Activated naive CD8-positive, alpha-beta T cell treated with anti-CD3 and anti-CD28 coated beads for 36 hours (primary cell): Measurements from ENCODE around the gene SVOPL. TPM values are rescaled to one million over a fixed set of nuclear protein-coding genes. Genes with fewer than 3 reads are reported as not detected.
A peak's percentile ranks its signal among the peaks of the same experiment; 100 is the strongest.
"Not testable (repeated sequence)": the region's sequence is repeated elsewhere in the genome, so short reads cannot be mapped to it uniquely, and the experiment has no call there.

Experiments used
- DNase-seq: peaks from one replicate; pipeline ENCODE4 v3.0.0; 2021
- H3K27ac Mint-ChIP-seq: one replicate; pipeline ENCODE4 v1.8.0; 2022; ENCODE audit warnings: mild to moderate bottlenecking, moderate library complexity, mixed read lengths
- H3K27me3 Mint-ChIP-seq: one replicate; pipeline ENCODE4 v1.8.0; 2022; ENCODE audit warnings: mild to moderate bottlenecking, mixed read lengths
- H3K36me3 Mint-ChIP-seq: one replicate; pipeline ENCODE4 v1.8.0; 2021; ENCODE audit warnings: mild to moderate bottlenecking, mixed read lengths
- H3K4me1 Mint-ChIP-seq: one replicate; pipeline ENCODE4 v1.8.0; 2021; ENCODE audit warnings: mixed read lengths
- H3K4me3 Mint-ChIP-seq: one replicate; pipeline ENCODE4 v1.8.0; 2022; ENCODE audit warnings: mild to moderate bottlenecking, moderate library complexity, mixed read lengths
- H3K9me3 Mint-ChIP-seq: one replicate; pipeline ENCODE4 v1.8.0; 2022; ENCODE audit warnings: mixed read lengths
- total RNA-seq, 2 experiments: library from RNA; stranded (reverse); gene quantifications; one replicate each; pipeline ENCODE4 v1.2.3, GENCODE V29; 2021

Gene SVOPL
- total RNA-seq, 2 experiments from 2014 or later = 0.70 TPM

GRCh38 chr7:138720286-138720685 lies 19.1 kb upstream of the SVOPL start:
- peaks cover 6% of the 10 kb centered on the region for H3K4me1 Mint-ChIP-seq
- no peaks in the 10 kb centered on the region for H3K27me3 Mint-ChIP-seq
- no peaks in the 10 kb centered on the region for H3K9me3 Mint-ChIP-seq
- DNase-seq = no peak
- H3K36me3 Mint-ChIP-seq = no peaks in the 10 kb centered on the region
- no peak overlapping the region for H3K4me3 Mint-ChIP-seq
- H3K27ac Mint-ChIP-seq = no peak overlapping the region

- Mint-ChIP-seq H3K9me3 (no peaks in the 10 kb centered on the region), H3K4me1 (peaks cover 10% of the 10 kb centered on the region), H3K36me3 (no peaks in the 10 kb centered on the region), H3K27me3 (no peaks in the 10 kb centered on the region), H3K27ac (no peak overlapping the region), H3K4me3 (peak overlapping the region; percentile 33)
- DNase-seq = no peak
Measured at GRCh38 chr7:138716889-138717288, 15.7 kb upstream of the SVOPL start.

- H3K27ac Mint-ChIP-seq = no peak overlapping the region
- DNase-seq = no peak
- H3K9me3 Mint-ChIP-seq = no peaks in the 10 kb centered on the region
- peaks cover 10% of the 10 kb centered on the region for H3K4me1 Mint-ChIP-seq
- H3K36me3 Mint-ChIP-seq = no peaks in the 10 kb centered on the region
- H3K27me3 Mint-ChIP-seq = no peaks in the 10 kb centered on the region
- H3K4me3 Mint-ChIP-seq = no peak overlapping the region
Measured at GRCh38 chr7:138713191-138713590, 12.0 kb upstream of the SVOPL start.

GRCh38 chr7:138712652-138713051 lies 11.5 kb upstream of the SVOPL start:
- Mint-ChIP-seq H3K27me3 (no peaks in the 10 kb centered on the region), H3K4me1 (peaks cover 5% of the 10 kb centered on the region), H3K27ac (no peak overlapping the region), H3K4me3 (no peak overlapping the region), H3K9me3 (no peaks in the 10 kb centered on the region), H3K36me3 (no peaks in the 10 kb centered on the region)
- no peak for DNase-seq

- no peaks in the 10 kb centered on the region for H3K36me3 Mint-ChIP-seq
- H3K27me3 Mint-ChIP-seq = no peaks in the 10 kb centered on the region
- H3K4me1 Mint-ChIP-seq = peaks cover 4% of the 10 kb centered on the region
- H3K4me3 Mint-ChIP-seq = no peak overlapping the region
- no peak for DNase-seq
- H3K27ac Mint-ChIP-seq = no peak overlapping the region
- H3K9me3 Mint-ChIP-seq = no peaks in the 10 kb centered on the region
Measured at GRCh38 chr7:138710536-138711385, 9.6 kb upstream of the SVOPL start.

GRCh38 chr7:138705167-138705566 lies 4.0 kb upstream of the SVOPL start:
- Mint-ChIP-seq H3K4me1 (no peaks in the 10 kb centered on the region), H3K36me3 (no peaks in the 10 kb centered on the region), H3K27ac (no peak overlapping the region), H3K4me3 (no peak overlapping the region), H3K9me3 (no peaks in the 10 kb centered on the region), H3K27me3 (no peaks in the 10 kb centered on the region)
- DNase-seq = no peak

- Mint-ChIP-seq H3K27me3 (no peaks in the 10 kb centered on the region), H3K4me1 (no peaks in the 10 kb centered on the region), H3K27ac (no peak overlapping the region), H3K9me3 (no peaks in the 10 kb centered on the region), H3K36me3 (no peaks in the 10 kb centered on the region), H3K4me3 (no peak overlapping the region)
- no peak for DNase-seq
Measured at GRCh38 chr7:138701537-138701923, 368 bp upstream of the SVOPL start.

- H3K9me3 Mint-ChIP-seq = no peaks in the 10 kb centered on the region
- no peaks in the 10 kb centered on the region for H3K4me1 Mint-ChIP-seq
- H3K27ac Mint-ChIP-seq = no peak overlapping the region
- H3K4me3 Mint-ChIP-seq = no peak overlapping the region
- DNase-seq = no peak
- H3K27me3 Mint-ChIP-seq = no peaks in the 10 kb centered on the region
- H3K36me3 Mint-ChIP-seq = no peaks in the 10 kb centered on the region
Measured at GRCh38 chr7:138699661-138700060, 1.5 kb downstream of the SVOPL start.

- no peaks in the 10 kb centered on the region for H3K27me3 Mint-ChIP-seq
- no peaks in the 10 kb centered on the region for H3K36me3 Mint-ChIP-seq
- no peak overlapping the region for H3K4me3 Mint-ChIP-seq
- H3K4me1 Mint-ChIP-seq = no peaks in the 10 kb centered on the region
- no peak for DNase-seq
- H3K9me3 Mint-ChIP-seq = no peaks in the 10 kb centered on the region
- H3K27ac Mint-ChIP-seq = no peak overlapping the region
Measured at GRCh38 chr7:138698281-138698680, 2.9 kb downstream of the SVOPL start.

- Mint-ChIP-seq H3K27me3 (no peaks in the 10 kb centered on the region), H3K4me1 (no peaks in the 10 kb centered on the region), H3K36me3 (no peaks in the 10 kb centered on the region), H3K27ac (no peak overlapping the region), H3K9me3 (no peaks in the 10 kb centered on the region), H3K4me3 (no peak overlapping the region)
- DNase-seq = no peak
Measured at GRCh38 chr7:138697535-138698182, 3.5 kb downstream of the SVOPL start.

- H3K4me1 Mint-ChIP-seq, DNase-seq, H3K4me3 Mint-ChIP-seq: not testable (repeated sequence)
Measured at GRCh38 chr7:138695776-138696175, 5.4 kb downstream of the SVOPL start.

GRCh38 chr7:138695106-138695505 lies 6.1 kb downstream of the SVOPL start:
- no peaks in the 10 kb centered on the region for H3K9me3 Mint-ChIP-seq
- H3K27ac Mint-ChIP-seq = no peak overlapping the region
- H3K27me3 Mint-ChIP-seq = no peaks in the 10 kb centered on the region
- no peaks in the 10 kb centered on the region for H3K4me1 Mint-ChIP-seq
- DNase-seq = no peak
- no peak overlapping the region for H3K4me3 Mint-ChIP-seq
- no peaks in the 10 kb centered on the region for H3K36me3 Mint-ChIP-seq

More at GRCh38 chr7:138695776-138696175, 5.4 kb downstream of the SVOPL start:
- not testable (repeated sequence) for H3K36me3 Mint-ChIP-seq, H3K27me3 Mint-ChIP-seq, H3K27ac Mint-ChIP-seq, H3K9me3 Mint-ChIP-seq

GRCh38 chr7:138691178-138691577 lies 10.0 kb downstream of the SVOPL start:
- Mint-ChIP-seq H3K27ac (no peak overlapping the region), H3K4me1 (no peaks in the 10 kb centered on the region), H3K27me3 (no peaks in the 10 kb centered on the region), H3K9me3 (peaks cover 4% of the 10 kb centered on the region), H3K4me3 (no peak overlapping the region), H3K36me3 (no peaks in the 10 kb centered on the region)
- no peak for DNase-seq

- H3K27ac Mint-ChIP-seq = no peak overlapping the region
- H3K4me1 Mint-ChIP-seq = no peaks in the 10 kb centered on the region
Measured at GRCh38 chr7:138690495-138690894, 10.7 kb downstream of the SVOPL start.

GRCh38 chr7:138688037-138688436 lies 13.1 kb downstream of the SVOPL start:
- not testable (repeated sequence) for H3K36me3 Mint-ChIP-seq, H3K27ac Mint-ChIP-seq, H3K4me3 Mint-ChIP-seq, H3K4me1 Mint-ChIP-seq, H3K9me3 Mint-ChIP-seq, H3K27me3 Mint-ChIP-seq, DNase-seq

More at GRCh38 chr7:138690495-138690894, 10.7 kb downstream of the SVOPL start:
- Mint-ChIP-seq H3K27me3 (no peaks in the 10 kb centered on the region), H3K4me3 (no peak overlapping the region), H3K36me3 (no peaks in the 10 kb centered on the region), H3K9me3 (peaks cover 4% of the 10 kb centered on the region)
- no peak for DNase-seq

- no peaks in the 10 kb centered on the region for H3K27me3 Mint-ChIP-seq
- peaks cover 1% of the 10 kb centered on the region for H3K4me1 Mint-ChIP-seq
- no peaks in the 10 kb centered on the region for H3K36me3 Mint-ChIP-seq
- H3K4me3 Mint-ChIP-seq = no peak overlapping the region
- no peak for DNase-seq
- H3K9me3 Mint-ChIP-seq = peaks cover 4% of the 10 kb centered on the region
- no peak overlapping the region for H3K27ac Mint-ChIP-seq
Measured at GRCh38 chr7:138684340-138684739, 16.8 kb downstream of the SVOPL start.
